C4-2B (cell line): ENCODE data around the gene PHKB.
"Not testable (repeated sequence)": the region's sequence is repeated elsewhere in the genome, so short reads cannot be mapped to it uniquely, and the experiment has no call there.

Experiments
- H3K27ac ChIP-seq: fragments of 450-650 bp; 2 replicates; pipeline ENCODE4 v1.5.1; 2017
- CTCF ChIP-seq: fragments of 450-650 bp; conservative IDR thresholded peaks from 2 replicates; pipeline ENCODE4 v1.5.1; 2017; ENCODE audit warnings: mild to moderate bottlenecking
- ZFX ChIP-seq: fragments of 450-650 bp; IDR thresholded peaks from 2 replicates; pipeline ENCODE4 v1.6.1; 2017

Gene PHKB

GRCh38 chr16:47460711-47461597 lies at the start of gene PHKB, which contains the start of gene ITFG1:
PHKB (plus strand) TSS chr16:47461331; CDS start chr16:47461351, 20 bp downstream.
ITFG1 (minus strand) TSS chr16:47461063; CDS start chr16:47461045, 18 bp downstream.
- TF ChIP-seq CTCF (no peak), ZFX (peak; percentile 73)
- H3K27ac ChIP-seq: peak within 1 kb of the TSS; percentile 91

GRCh38 chr16:47413041-47413440 lies 48.1 kb upstream of the PHKB start:
- TF ChIP-seq CTCF (no peak), ZFX (no peak)
- no peak overlapping the region for H3K27ac ChIP-seq

GRCh38 chr16:47416869-47417268 lies 44.3 kb upstream of the PHKB start:
- H3K27ac ChIP-seq: no peak overlapping the region
- TF ChIP-seq ZFX: no peak
- no peak for TF ChIP-seq CTCF

GRCh38 chr16:47424846-47425245 lies 36.3 kb upstream of the PHKB start:
- TF ChIP-seq CTCF (no peak), ZFX (no peak)

GRCh38 chr16:47426806-47427205 lies 34.3 kb upstream of the PHKB start:
- TF ChIP-seq CTCF (no peak), ZFX (no peak)
- no peak overlapping the region for H3K27ac ChIP-seq

More at GRCh38 chr16:47424846-47425245, 36.3 kb upstream of the PHKB start:
- no peak overlapping the region for H3K27ac ChIP-seq

- H3K27ac ChIP-seq: no peak overlapping the region
- no peak for TF ChIP-seq CTCF
- TF ChIP-seq ZFX: no peak
Measured at GRCh38 chr16:47431960-47432359, 29.2 kb upstream of the PHKB start.

GRCh38 chr16:47434274-47434673 lies 26.9 kb upstream of the PHKB start:
- not testable (repeated sequence) for H3K27ac ChIP-seq

GRCh38 chr16:47440066-47440465 lies 21.1 kb upstream of the PHKB start:
- H3K27ac ChIP-seq: not testable (repeated sequence)

GRCh38 chr16:47442884-47443283 lies 18.2 kb upstream of the PHKB start:
- not testable (repeated sequence) for H3K27ac ChIP-seq
